Measurements from ENCODE around the gene PHF21A. TPM values are rescaled to one million over a fixed set of nuclear protein-coding genes. Genes with fewer than 3 reads are reported as not detected.

PHF21A gene
- total RNA-seq, 1 donor from 2014 or later, result 69.3 TPM

DNA sequence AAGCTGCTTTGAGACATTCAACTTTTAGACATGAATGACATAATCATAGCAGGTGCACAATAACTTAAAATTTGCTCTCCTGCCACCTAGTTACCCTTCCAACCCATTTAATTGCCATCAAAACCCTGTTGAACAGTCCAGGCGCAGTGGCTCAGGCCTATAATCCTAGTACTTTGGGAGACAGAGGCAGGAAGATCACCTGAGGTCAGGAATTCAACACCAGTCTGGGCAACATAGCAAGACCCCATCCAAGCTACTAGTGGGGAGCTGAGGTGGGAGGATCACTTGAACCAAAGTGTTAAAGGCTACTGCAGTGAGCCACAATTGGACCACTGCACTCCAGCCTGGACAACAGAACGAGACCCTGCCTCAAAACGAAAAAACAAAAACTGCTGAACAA, 4.0 kb upstream of the PHF21A start:
- Histone ChIP-seq H3K27me3 (ENCODE audit: insufficient read depth, low read length) (peaks cover 2% of the 10 kb centered on the region), H3K4me3 (ENCODE audit: insufficient read depth, low read depth, low read length) (no peak overlapping the region), H3K4me1 (ENCODE audit: insufficient read depth, low read length) (no peaks in the 10 kb centered on the region), H3K4me2 (ENCODE audit: low read length) (no peak overlapping the region), H2AFZ (ENCODE audit: low read depth, low read length) (no peak overlapping the region), H3K9me3 (ENCODE audit: insufficient read depth, low read depth, low read length) (no peaks in the 10 kb centered on the region), H3K79me2 (ENCODE audit: insufficient read depth, low read length) (no peaks in the 10 kb centered on the region), H3K36me3 (ENCODE audit: insufficient read depth, low read length) (no peaks in the 10 kb centered on the region), H3K27ac (ENCODE audit: low read depth, low read length) (no peak overlapping the region), H3K9ac (ENCODE audit: low read length) (no peak overlapping the region), H4K20me1 (ENCODE audit: insufficient read depth, low read length) (no peaks in the 10 kb centered on the region)
- FAIRE-seq (no peak), DNase-seq (ENCODE audit: low read depth) (no peak)
- Mint-ChIP-seq H3K4me1 (ENCODE audit: low read depth, unreplicated experiment) (peaks cover 3% of the 10 kb centered on the region), H3K4me3 (ENCODE audit: unreplicated experiment) (no peak overlapping the region), H3K27ac (ENCODE audit: unreplicated experiment) (no peak overlapping the region), H3K27me3 (ENCODE audit: low read depth, unreplicated experiment) (peaks cover 8% of the 10 kb centered on the region), H3K9me3 (ENCODE audit: unreplicated experiment) (no peaks in the 10 kb centered on the region), H3K36me3 (ENCODE audit: low read depth, unreplicated experiment) (no peaks in the 10 kb centered on the region)
- TF ChIP-seq, protein P1, sequence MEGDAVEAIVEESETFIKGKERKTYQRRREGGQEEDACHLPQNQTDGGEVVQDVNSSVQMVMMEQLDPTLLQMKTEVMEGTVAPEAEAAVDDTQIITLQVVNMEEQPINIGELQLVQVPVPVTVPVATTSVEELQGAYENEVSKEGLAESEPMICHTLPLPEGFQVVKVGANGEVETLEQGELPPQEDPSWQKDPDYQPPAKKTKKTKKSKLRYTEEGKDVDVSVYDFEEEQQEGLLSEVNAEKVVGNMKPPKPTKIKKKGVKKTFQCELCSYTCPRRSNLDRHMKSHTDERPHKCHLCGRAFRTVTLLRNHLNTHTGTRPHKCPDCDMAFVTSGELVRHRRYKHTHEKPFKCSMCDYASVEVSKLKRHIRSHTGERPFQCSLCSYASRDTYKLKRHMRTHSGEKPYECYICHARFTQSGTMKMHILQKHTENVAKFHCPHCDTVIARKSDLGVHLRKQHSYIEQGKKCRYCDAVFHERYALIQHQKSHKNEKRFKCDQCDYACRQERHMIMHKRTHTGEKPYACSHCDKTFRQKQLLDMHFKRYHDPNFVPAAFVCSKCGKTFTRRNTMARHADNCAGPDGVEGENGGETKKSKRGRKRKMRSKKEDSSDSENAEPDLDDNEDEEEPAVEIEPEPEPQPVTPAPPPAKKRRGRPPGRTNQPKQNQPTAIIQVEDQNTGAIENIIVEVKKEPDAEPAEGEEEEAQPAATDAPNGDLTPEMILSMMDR (IDR thresholded peaks at IDR 0.05; ENCODE audit: insufficient read depth, low read depth, low read length), result no peak
- no peak for TF ChIP-seq EZH2 (IDR thresholded peaks at IDR 0.05; ENCODE audit: insufficient read depth, low read length)

- DNase-seq (ENCODE audit: low read depth) (peak; percentile 61), FAIRE-seq (no peak)
- peak overlapping the region; percentile 98 for H3K4me2 ChIP-seq (ENCODE audit: low read length)
- peaks cover 17% of the 10 kb centered on the region for H3K79me2 ChIP-seq (ENCODE audit: insufficient read depth, low read length)
- H3K4me3 Mint-ChIP-seq (ENCODE audit: unreplicated experiment), result peak overlapping the region; percentile 67
- peaks cover 3% of the 10 kb centered on the region for H3K4me1 Mint-ChIP-seq (ENCODE audit: low read depth, unreplicated experiment)
- TF ChIP-seq EZH2 (IDR thresholded peaks at IDR 0.05; ENCODE audit: insufficient read depth, low read length), result no peak
- TF ChIP-seq, protein P1 (IDR thresholded peaks at IDR 0.05; ENCODE audit: insufficient read depth, low read depth, low read length), result no peak
- H3K27me3 ChIP-seq (ENCODE audit: insufficient read depth, low read length), result no peaks in the 10 kb centered on the region
- peaks cover 4% of the 10 kb centered on the region for H3K4me1 ChIP-seq (ENCODE audit: insufficient read depth, low read length)
- H4K20me1 ChIP-seq (ENCODE audit: insufficient read depth, low read length), result peaks cover 8% of the 10 kb centered on the region
- no peak overlapping the region for H3K4me3 ChIP-seq (ENCODE audit: insufficient read depth, low read depth, low read length)
- no peaks in the 10 kb centered on the region for H3K36me3 Mint-ChIP-seq (ENCODE audit: low read depth, unreplicated experiment)
- no peaks in the 10 kb centered on the region for H3K9me3 Mint-ChIP-seq (ENCODE audit: unreplicated experiment)
- no peak overlapping the region for H3K9ac ChIP-seq (ENCODE audit: low read length)
- no peaks in the 10 kb centered on the region for H3K36me3 ChIP-seq (ENCODE audit: insufficient read depth, low read length)
- H2AFZ ChIP-seq (ENCODE audit: low read depth, low read length), result no peak overlapping the region
- H3K9me3 ChIP-seq (ENCODE audit: insufficient read depth, low read depth, low read length), result no peaks in the 10 kb centered on the region
- no peaks in the 10 kb centered on the region for H3K27me3 Mint-ChIP-seq (ENCODE audit: low read depth, unreplicated experiment)
- H3K27ac Mint-ChIP-seq (ENCODE audit: unreplicated experiment), result peak overlapping the region; percentile 5
- no peak overlapping the region for H3K27ac ChIP-seq (ENCODE audit: low read depth, low read length)
These were observed 1.9 kb upstream of the PHF21A start for GRCh38 chr11:46122945-46123715.

Data from astrocyte (in vitro differentiated cells and primary cell).